Purkinje cell (primary cell): ENCODE results near the gene TRIM67. TPM values are rescaled to one million over a fixed set of nuclear protein-coding genes. Genes with fewer than 3 reads are reported as not detected.

Source experiments
- polyA plus RNA-seq: library from polyadenylated mRNA; unstranded; fragments of >200 nt; fragmentation: Nextera tagmentation; gene quantifications from 2 replicates; pipeline ENCODE4 v1.2.1, GENCODE V29; 2014

TRIM67 gene
- 0.95 and 1.3 TPM in 2 replicates for polyA plus RNA-seq

GRCh38 chr1:231161667-231162296 lies at the start of gene TRIM67:
Gene TRIM67 (plus strand): TSS chr1:231162058. CDS start chr1:231162970, 912 bp downstream.

GRCh38 chr1:231240883-231241735 lies 79.3 kb downstream of the TRIM67 start, which contains the start of gene GNPAT:
Gene GNPAT (plus strand): TSS chr1:231241212. CDS start chr1:231241379, 167 bp downstream.

Other genes starting within 250 kb of the TRIM67 start
- 8.3 and 9.9 TPM in 2 replicates for gene TTC13, start 183.2 kb upstream of the TRIM67 start, polyA plus RNA-seq
- 114 and 123 TPM in 2 replicates for gene ARV1, start 183.0 kb upstream of the TRIM67 start, polyA plus RNA-seq
- 2.5 and 3.6 TPM in 2 replicates for gene FAM89A, start 121.8 kb upstream of the TRIM67 start, polyA plus RNA-seq
- gene GNPAT, start 79.2 kb downstream of the TRIM67 start, polyA plus RNA-seq, result 19.7 and 28.8 TPM in 2 replicates
- 14.4 and 19.9 TPM in 2 replicates for gene EXOC8, start 175.8 kb downstream of the TRIM67 start, polyA plus RNA-seq
- 4.5 and 7.0 TPM in 2 replicates for gene SPRTN, start 176.2 kb downstream of the TRIM67 start, polyA plus RNA-seq